Right lobe of liver (tissue), 4 donors: ENCODE results near the gene ZBTB2.

Source experiments
- CTCF ChIP-seq, 4 donors: fragments of 200-600 bp in 3 of 4; fragments of 450-650 bp in 1 of 4; IDR thresholded peaks; one replicate each; pipeline versions ENCODE4 v1.5.1 to v1.8.0; 2016 to 2022; ENCODE audit warnings: antibody characterized with exemption in 4 of 4, mild to moderate bottlenecking in 2 of 4
- POLR2A ChIP-seq: fragments of 450-650 bp; IDR thresholded peaks from one replicate; pipeline ENCODE4 v1.6.1; 2017; ENCODE audit warnings: antibody characterized with exemption, mild to moderate bottlenecking
- donor health status: DM: no; HTN: no; CAD: no.
- donor health status: DM: no; HTN: no; CAD: no.
- donor health status: DM: no; HTN: yes; CAD: no.

- TF ChIP-seq POLR2A = no peak
- TF ChIP-seq CTCF (IDR thresholded peaks at IDR 0.05) = no peak
Observed at GRCh38 chr6:151381722-151382121, 9.6 kb downstream of the ZBTB2 start.
